HUES48 (cell line): Measurements from ENCODE around the gene SLC35C1.
A peak's percentile ranks its signal among the peaks of the same experiment; 100 is the strongest.

ENCODE experiments used
- H3K27ac ChIP-seq: one replicate; pipeline ENCODE4 v1.7.0; 2013; ENCODE audit warnings: low read depth, low read length, inconsistent platforms
- H3K27me3 ChIP-seq: 2 replicates; pipeline ENCODE4 v1.6.1; 2013; ENCODE audit warnings: mild to moderate bottlenecking, low read length; ENCODE audit not compliant: control insufficient read depth, insufficient read depth
- H3K36me3 ChIP-seq: 2 replicates; pipeline ENCODE4 v1.6.1; 2013; ENCODE audit warnings: low read length; ENCODE audit not compliant: control insufficient read depth, insufficient read depth
- H3K4me1 ChIP-seq: 2 replicates; pipeline ENCODE4 v1.6.1; 2013; ENCODE audit warnings: mild to moderate bottlenecking, low read length; ENCODE audit not compliant: control insufficient read depth, insufficient read depth
- H3K4me3 ChIP-seq: 2 replicates; pipeline ENCODE4 v1.5.1; 2013; ENCODE audit warnings: mild to moderate bottlenecking, low read depth, low read length
- H3K9ac ChIP-seq: 2 replicates; pipeline ENCODE4 v1.6.1; 2013; ENCODE audit warnings: mild to moderate bottlenecking, low read depth, low read length, moderate library complexity
- H3K9me3 ChIP-seq: 2 replicates; pipeline ENCODE4 v1.6.1; 2013; ENCODE audit warnings: low read length; ENCODE audit not compliant: control insufficient read depth, insufficient read depth

SLC35C1 gene

GRCh38 chr11:45791524-45791923, 13.4 kb upstream of the SLC35C1 start:
- no peak overlapping the region for H3K9ac ChIP-seq
- H3K27me3 ChIP-seq: no peaks in the 10 kb centered on the region
- peaks cover 2% of the 10 kb centered on the region; the same call in 1 of the 2 replicates for H3K9me3 ChIP-seq
- H3K27ac ChIP-seq: no peak overlapping the region
- no peak overlapping the region for H3K4me3 ChIP-seq
- no peaks in the 10 kb centered on the region for H3K4me1 ChIP-seq
- no peaks in the 10 kb centered on the region for H3K36me3 ChIP-seq

- Histone ChIP-seq H3K36me3 (no peaks in the 10 kb centered on the region), H3K27ac (no peak overlapping the region)
These were observed 10.8 kb upstream of the SLC35C1 start for GRCh38 chr11:45794169-45794568.

GRCh38 chr11:45795379-45795778, 9.6 kb upstream of the SLC35C1 start:
- Histone ChIP-seq H3K36me3 (no peaks in the 10 kb centered on the region), H3K4me1 (no peaks in the 10 kb centered on the region), H3K9me3 (no peaks in the 10 kb centered on the region), H3K9ac (no peak overlapping the region), H3K27ac (no peak overlapping the region), H3K27me3 (no peaks in the 10 kb centered on the region), H3K4me3 (no peak overlapping the region)

More at GRCh38 chr11:45794169-45794568, 10.8 kb upstream of the SLC35C1 start:
- Histone ChIP-seq H3K27me3 (no peaks in the 10 kb centered on the region), H3K9ac (no peak overlapping the region), H3K4me3 (no peak overlapping the region), H3K4me1 (no peaks in the 10 kb centered on the region), H3K9me3 (no peaks in the 10 kb centered on the region)

- Histone ChIP-seq H3K27ac (no peak overlapping the region), H3K36me3 (no peaks in the 10 kb centered on the region), H3K4me3 (no peak overlapping the region), H3K9ac (no peak overlapping the region), H3K4me1 (no peaks in the 10 kb centered on the region), H3K27me3 (no peaks in the 10 kb centered on the region), H3K9me3 (no peaks in the 10 kb centered on the region)
These were observed 8.5 kb upstream of the SLC35C1 start for GRCh38 chr11:45796461-45796861.

GRCh38 chr11:45798793-45799441, 6.0 kb upstream of the SLC35C1 start:
- Histone ChIP-seq H3K27ac (no peak overlapping the region), H3K9ac (no peak overlapping the region), H3K4me3 (no peak overlapping the region), H3K4me1 (no peaks in the 10 kb centered on the region), H3K36me3 (no peaks in the 10 kb centered on the region), H3K9me3 (no peaks in the 10 kb centered on the region), H3K27me3 (peaks cover 19% of the 10 kb centered on the region)

GRCh38 chr11:45799562-45799961, 5.4 kb upstream of the SLC35C1 start:
- H3K36me3 ChIP-seq: no peaks in the 10 kb centered on the region
- H3K9ac ChIP-seq: no peak overlapping the region
- no peaks in the 10 kb centered on the region for H3K9me3 ChIP-seq
- H3K4me3 ChIP-seq: no peak overlapping the region
- no peaks in the 10 kb centered on the region for H3K4me1 ChIP-seq
- H3K27ac ChIP-seq: no peak overlapping the region
- peaks cover 20% of the 10 kb centered on the region for H3K27me3 ChIP-seq

- Histone ChIP-seq H3K27ac (no peak overlapping the region), H3K4me3 (no peak overlapping the region), H3K9ac (no peak overlapping the region), H3K4me1 (no peaks in the 10 kb centered on the region), H3K27me3 (peaks cover 20% of the 10 kb centered on the region), H3K9me3 (no peaks in the 10 kb centered on the region), H3K36me3 (no peaks in the 10 kb centered on the region)
These were observed 4.7 kb upstream of the SLC35C1 start for GRCh38 chr11:45800261-45800660.

GRCh38 chr11:45801723-45802315, 3.1 kb upstream of the SLC35C1 start:
- Histone ChIP-seq H3K4me3 (no peak overlapping the region), H3K4me1 (peaks cover 7% of the 10 kb centered on the region; the same call in 1 of the 2 replicates), H3K27me3 (peaks cover 20% of the 10 kb centered on the region), H3K36me3 (no peaks in the 10 kb centered on the region), H3K9ac (no peak overlapping the region), H3K9me3 (no peaks in the 10 kb centered on the region), H3K27ac (no peak overlapping the region)

GRCh38 chr11:45802531-45803317, 2.2 kb upstream of the SLC35C1 start:
- Histone ChIP-seq H3K9ac (no peak overlapping the region), H3K4me1 (peaks cover 7% of the 10 kb centered on the region; the same call in 1 of the 2 replicates), H3K4me3 (no peak overlapping the region), H3K36me3 (no peaks in the 10 kb centered on the region), H3K27me3 (peaks cover 20% of the 10 kb centered on the region), H3K9me3 (no peaks in the 10 kb centered on the region), H3K27ac (no peak overlapping the region)

GRCh38 chr11:45803971-45804760, 783 bp upstream of the SLC35C1 start:
- H3K9ac ChIP-seq: no peak overlapping the region
- peaks cover 20% of the 10 kb centered on the region for H3K27me3 ChIP-seq
- peaks cover 7% of the 10 kb centered on the region; the same call in 1 of the 2 replicates for H3K4me1 ChIP-seq
- H3K27ac ChIP-seq: no peak overlapping the region
- no peaks in the 10 kb centered on the region for H3K9me3 ChIP-seq
- H3K4me3 ChIP-seq: peak overlapping the region; percentile 94
- no peaks in the 10 kb centered on the region; the same call in 1 of the 2 replicates for H3K36me3 ChIP-seq
